PC-9 (cell line): Measurements from ENCODE around the gene HTT. TPM values are rescaled to one million over a fixed set of nuclear protein-coding genes. Genes with fewer than 3 reads are reported as not detected.

Experiments used
- BruUV-seq: library from RNA; stranded (reverse); fragments of 400-500 nt; replicated peaks from 2 replicates; lab custom pipeline; 2021; lab: Mats Ljungman, UMichigan
- CTCF ChIA-PET: fragments of 300-600 bp; sonication (Branson Sonifier 250); formaldehyde crosslinking; loops from one replicate; lab custom pipeline; 2022; ENCODE audit warnings: antibody characterized with exemption; lab: Charles Lee
- POLR2A ChIA-PET: fragments of 300-600 bp; sonication (Branson Sonifier 250); formaldehyde crosslinking; loops from one replicate; lab custom pipeline; 2022; ENCODE audit warnings: antibody characterized with exemption; ENCODE audit not compliant: unreplicated experiment; lab: Charles Lee
- DNase-seq, 2 experiments: peaks; one replicate each; pipeline versions ENCODE4 v3.0.0 to v3.0.0-alpha.2; 2015 to 2022; ENCODE audit warnings: mixed read lengths in 1 of 2
- H2AFZ ChIP-seq: fragments of 200-600 bp; sonication (generic); 2 replicates; pipeline ENCODE4 v1.8.1; 2017; ENCODE audit warnings: antibody characterized with exemption
- H3F3A ChIP-seq: fragments of 200-600 bp; sonication (generic); 2 replicates; pipeline ENCODE4 v1.8.1; 2017; ENCODE audit warnings: antibody characterized with exemption, mild to moderate bottlenecking, low read depth; ENCODE audit not compliant: insufficient read depth
- H3K27ac ChIP-seq: fragments of 200-600 bp; sonication (generic); 2 replicates; pipeline ENCODE4 v1.6.1; 2016; ENCODE audit warnings: mixed run types
- H3K27me3 ChIP-seq: fragments of 200-600 bp; sonication (generic); 2 replicates; pipeline ENCODE4 v1.6.1; 2016; ENCODE audit warnings: low read depth, mixed run types; ENCODE audit not compliant: insufficient read depth
- H3K36me3 ChIP-seq: fragments of 200-600 bp; sonication (generic); 2 replicates; pipeline ENCODE4 v1.6.1; 2016; ENCODE audit warnings: low read depth, mixed run types
- H3K4me1 ChIP-seq: fragments of 200-600 bp; sonication (generic); replicated peaks from 2 replicates; pipeline ENCODE4 v1.6.1; 2016; ENCODE audit warnings: mixed run types; ENCODE audit not compliant: insufficient read depth
- H3K4me2 ChIP-seq: fragments of 200-600 bp; sonication (generic); 2 replicates; pipeline ENCODE4 v1.6.1; 2017; ENCODE audit warnings: mixed run types
- H3K4me3 ChIP-seq: fragments of 200-600 bp; sonication (generic); 2 replicates; pipeline ENCODE4 v1.6.1; 2016; ENCODE audit warnings: mixed run types
- H3K79me2 ChIP-seq: fragments of 200-600 bp; sonication (generic); 2 replicates; pipeline ENCODE4 v1.6.1; 2017; ENCODE audit warnings: low read depth, mixed run types
- H3K9me2 ChIP-seq: fragments of 200-600 bp; sonication (generic); 2 replicates; pipeline ENCODE4 v1.8.1; 2017; ENCODE audit warnings: mild to moderate bottlenecking; ENCODE audit not compliant: insufficient read depth
- H3K9me3 ChIP-seq: fragments of 200-600 bp; sonication (generic); 2 replicates; pipeline ENCODE4 v1.8.1; 2016; ENCODE audit warnings: low read depth; ENCODE audit not compliant: insufficient read depth
- H4K20me1 ChIP-seq: fragments of 200-600 bp; sonication (generic); 2 replicates; pipeline ENCODE4 v1.8.1; 2017; ENCODE audit not compliant: insufficient read depth
- EZH2 ChIP-seq: fragments of 200-600 bp; sonication (generic); IDR thresholded peaks from 2 replicates; pipeline ENCODE4 v1.8.0; 2017; ENCODE audit warnings: antibody characterized with exemption, low read depth
- intact Hi-C: fragments of 100-400 bp; cut with micrococcal nuclease; formaldehyde crosslinking; loops from one replicate; pipeline ENCODE4 v1.10.0; 2022; ENCODE audit not compliant: unreplicated experiment
- total RNA-seq: library from RNA; stranded (reverse); gene quantifications from 2 replicates; pipeline ENCODE4 v1.2.3, GENCODE V29; 2021
- TF ChIP-seq, protein P1 (sequence below): fragments of 200-600 bp; sonication (generic); conservative IDR thresholded peaks from 2 replicates; pipeline ENCODE4 v1.6.1; 2017; ENCODE audit warnings: mixed run types, antibody characterized with exemption, mild to moderate bottlenecking, moderate library complexity

HTT gene
- total RNA-seq, 1 experiment from 2014 or later = 81.7 TPM

DNA sequence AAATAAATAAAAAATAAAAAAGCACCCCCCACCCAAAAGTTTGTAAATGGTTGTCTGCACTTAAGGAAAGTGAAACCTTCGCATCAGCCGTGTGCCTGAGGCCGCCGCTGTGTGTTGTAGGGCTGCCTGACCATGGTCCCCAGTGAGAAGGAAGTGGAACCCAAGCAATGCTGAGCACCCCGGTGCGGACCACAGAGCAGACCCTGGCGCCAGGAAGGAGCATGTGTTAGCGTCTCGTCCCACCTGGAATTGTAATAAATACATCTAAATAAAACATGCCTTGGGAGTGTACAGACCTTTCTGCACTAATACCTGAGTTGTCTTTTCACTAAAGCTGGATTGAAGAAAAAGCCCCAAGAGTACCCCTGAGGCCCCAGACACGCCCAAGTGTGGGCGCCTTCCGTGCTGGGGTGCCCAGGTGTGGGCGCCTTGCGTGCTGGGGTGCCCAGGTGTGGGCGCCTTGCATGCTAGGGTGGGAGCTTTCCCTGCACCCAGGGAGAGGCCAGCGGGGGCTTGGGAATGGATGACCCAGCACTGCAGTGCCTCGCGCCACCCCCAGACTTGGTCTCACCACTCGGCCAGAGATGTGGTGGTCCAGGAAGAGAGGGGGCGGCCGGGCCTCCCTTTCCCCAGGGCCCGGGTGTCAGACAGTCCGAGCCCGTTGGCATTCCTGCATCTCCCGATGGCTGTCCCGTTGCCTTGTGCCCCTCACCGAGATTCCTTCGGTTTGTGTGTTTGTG, 33.9 kb upstream of the HTT start:
- Histone ChIP-seq H3K4me1 (0 out of 2 replicates have a peak, but pooled peaks cover 5% of the 10 kb centered on the region), H4K20me1 (no peaks in the 10 kb centered on the region), H3K4me3 (no peak overlapping the region), H3K79me2 (no peaks in the 10 kb centered on the region), H3K36me3 (no peaks in the 10 kb centered on the region), H3F3A (no peaks in the 10 kb centered on the region), H3K4me2 (no peak overlapping the region), H3K9me2 (no peaks in the 10 kb centered on the region), H3K27ac (no peak overlapping the region), H3K27me3 (no peaks in the 10 kb centered on the region), H3K9me3 (no peaks in the 10 kb centered on the region), H2AFZ (no peak overlapping the region)
- CTCF ChIA-PET = no interaction called here
- no peak for DNase-seq
- POLR2A ChIA-PET = interaction anchor here (0.6 kb wide), 1 partner anchor 285 kb away, joined by 3 read pairs; no protein-coding TSS in a partner anchor
- BruUV-seq = no TSS peak
- TF ChIP-seq EZH2 = no peak
- TF ChIP-seq, protein P1, sequence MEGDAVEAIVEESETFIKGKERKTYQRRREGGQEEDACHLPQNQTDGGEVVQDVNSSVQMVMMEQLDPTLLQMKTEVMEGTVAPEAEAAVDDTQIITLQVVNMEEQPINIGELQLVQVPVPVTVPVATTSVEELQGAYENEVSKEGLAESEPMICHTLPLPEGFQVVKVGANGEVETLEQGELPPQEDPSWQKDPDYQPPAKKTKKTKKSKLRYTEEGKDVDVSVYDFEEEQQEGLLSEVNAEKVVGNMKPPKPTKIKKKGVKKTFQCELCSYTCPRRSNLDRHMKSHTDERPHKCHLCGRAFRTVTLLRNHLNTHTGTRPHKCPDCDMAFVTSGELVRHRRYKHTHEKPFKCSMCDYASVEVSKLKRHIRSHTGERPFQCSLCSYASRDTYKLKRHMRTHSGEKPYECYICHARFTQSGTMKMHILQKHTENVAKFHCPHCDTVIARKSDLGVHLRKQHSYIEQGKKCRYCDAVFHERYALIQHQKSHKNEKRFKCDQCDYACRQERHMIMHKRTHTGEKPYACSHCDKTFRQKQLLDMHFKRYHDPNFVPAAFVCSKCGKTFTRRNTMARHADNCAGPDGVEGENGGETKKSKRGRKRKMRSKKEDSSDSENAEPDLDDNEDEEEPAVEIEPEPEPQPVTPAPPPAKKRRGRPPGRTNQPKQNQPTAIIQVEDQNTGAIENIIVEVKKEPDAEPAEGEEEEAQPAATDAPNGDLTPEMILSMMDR = no peak
- intact Hi-C loops = loop anchor here (5.0 kb wide), 1 partner anchor 63 kb away; no protein-coding TSS in a partner anchor

DNA sequence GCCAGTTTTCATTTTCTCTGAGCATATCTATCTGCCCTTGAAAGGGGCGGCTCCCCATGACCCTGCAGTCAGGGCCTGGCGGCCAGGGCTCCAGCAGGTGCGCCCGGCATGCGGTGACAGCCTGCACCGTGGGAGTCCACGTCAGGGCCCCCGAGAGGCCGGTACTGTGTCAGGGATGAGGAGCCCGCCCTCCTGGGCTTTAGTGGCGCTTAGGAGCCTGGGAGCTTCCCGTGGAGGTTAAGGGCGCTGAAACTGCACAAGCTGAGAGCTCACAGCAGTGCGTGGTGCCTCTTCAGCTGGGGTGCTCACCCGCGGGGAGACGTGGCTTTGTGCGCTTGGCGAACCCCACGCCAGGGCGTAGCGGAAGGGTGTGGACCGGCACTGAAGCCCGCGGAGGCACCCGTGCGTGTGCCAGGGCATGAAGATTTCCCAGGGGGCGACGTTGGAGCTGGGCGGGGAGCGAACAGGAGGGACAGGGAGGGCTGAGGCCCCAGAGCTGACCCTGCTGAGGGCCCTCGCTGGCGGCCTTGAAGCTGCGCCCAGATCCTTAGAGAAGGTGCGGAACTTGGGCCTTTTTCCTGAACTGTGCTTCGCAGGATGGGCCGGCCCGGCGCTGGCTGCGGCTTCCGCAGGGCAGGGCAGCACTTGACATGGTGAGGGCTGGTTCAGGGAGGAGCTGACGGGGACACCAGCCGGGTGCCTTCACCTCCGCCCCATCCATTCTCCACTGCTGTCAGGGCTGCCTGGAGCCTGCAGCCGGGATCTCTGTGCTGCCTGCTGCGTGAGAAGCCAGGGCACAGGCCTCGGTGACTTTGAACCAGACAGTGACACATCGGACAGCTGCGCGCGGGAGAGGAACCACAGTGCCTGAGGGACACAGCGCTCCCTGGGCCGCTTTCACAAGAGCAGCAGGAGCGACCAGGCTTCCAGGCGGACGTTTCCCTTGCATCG, 33.0 kb upstream of the HTT start:
- Histone ChIP-seq H3K4me2 (peak overlapping the region; percentile 71), H3K27ac (no peak overlapping the region), H3K4me1 (0 out of 2 replicates have a peak, but pooled peaks cover 5% of the 10 kb centered on the region), H2AFZ (peak overlapping the region; percentile 73), H3K9me2 (no peaks in the 10 kb centered on the region), H3K79me2 (no peaks in the 10 kb centered on the region), H3K4me3 (peak overlapping the region; percentile 50; the same call in 1 of the 2 replicates), H3K27me3 (no peaks in the 10 kb centered on the region), H4K20me1 (no peaks in the 10 kb centered on the region), H3F3A (no peaks in the 10 kb centered on the region), H3K9me3 (no peaks in the 10 kb centered on the region), H3K36me3 (no peaks in the 10 kb centered on the region)
- BruUV-seq = no TSS peak
- POLR2A ChIA-PET = interaction anchor here (0.6 kb wide), 3 partner anchors 189 to 942 kb away, joined by 3 to 5 read pairs (median 3); no protein-coding TSS in a partner anchor
- intact Hi-C loops = loop anchor here (5.0 kb wide), 1 partner anchor 64 kb away; no protein-coding TSS in a partner anchor
- DNase-seq = peak; percentile 68 to 74
- TF ChIP-seq, protein P1 = no peak; the same call in 1 of the 2 replicates
- no peak for TF ChIP-seq EZH2
- CTCF ChIA-PET = interaction anchor here (0.7 kb wide), 1 partner anchor 105 kb away, joined by 4 read pairs; no protein-coding TSS in a partner anchor

DNA sequence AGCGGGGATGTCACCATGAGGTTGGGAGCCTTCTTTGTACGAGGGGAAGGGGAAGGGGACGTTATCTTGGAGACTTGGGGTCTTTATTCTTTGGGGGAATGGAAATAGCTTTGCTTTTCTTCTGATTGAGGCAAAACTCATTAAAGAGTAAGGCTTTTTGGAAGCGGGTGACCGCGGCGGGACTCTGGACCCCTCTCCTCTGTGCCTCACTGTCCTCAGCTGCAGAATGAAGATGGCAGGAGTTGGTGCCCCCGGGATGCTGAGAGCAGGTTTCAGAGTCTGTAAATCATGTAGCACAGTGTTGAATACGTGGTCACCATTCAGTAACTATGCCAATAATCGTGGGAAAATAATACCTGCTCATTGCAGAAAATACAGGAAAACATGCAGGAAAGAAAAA, 32.3 kb upstream of the HTT start:
- no peaks in the 10 kb centered on the region for H3K79me2 ChIP-seq
- H3K4me2 ChIP-seq = peak overlapping the region; percentile 71
- H3K27me3 ChIP-seq = no peaks in the 10 kb centered on the region
- peak overlapping the region; percentile 50; the same call in 1 of the 2 replicates for H3K4me3 ChIP-seq
- ChIA-PET CTCF (interaction anchor here (0.7 kb wide), 1 partner anchor 106 kb away, joined by 4 read pairs; no protein-coding TSS in a partner anchor), POLR2A (interaction anchor here (0.6 kb wide), 1 partner anchor 941 kb away, joined by 3 read pairs; no protein-coding TSS in a partner anchor)
- BruUV-seq = TSS peak; percentile 59
- H3K9me2 ChIP-seq = no peaks in the 10 kb centered on the region
- intact Hi-C loops = loop anchor here (5.0 kb wide), 1 partner anchor 65 kb away; no protein-coding TSS in a partner anchor
- DNase-seq = no peak
- no peaks in the 10 kb centered on the region for H3K36me3 ChIP-seq
- H3K9me3 ChIP-seq = no peaks in the 10 kb centered on the region
- TF ChIP-seq EZH2 = no peak
- TF ChIP-seq, protein P1 = no peak
- H3K27ac ChIP-seq = no peak overlapping the region
- peak overlapping the region; percentile 73 for H2AFZ ChIP-seq
- H3K4me1 ChIP-seq = 0 out of 2 replicates have a peak, but pooled peaks cover 5% of the 10 kb centered on the region
- H4K20me1 ChIP-seq = no peaks in the 10 kb centered on the region
- no peaks in the 10 kb centered on the region for H3F3A ChIP-seq
